GM18868 (cell line): Measurements from ENCODE around the gene PARL.

ENCODE experiments used
- ATAC-seq: cut with Tn5 transposase; IDR thresholded peaks from one replicate; pipeline ENCODE4 v1.9.1; 2021; ENCODE audit warnings: mild to moderate bottlenecking, moderate library complexity; ENCODE audit not compliant: unreplicated experiment

Gene PARL

DNA sequence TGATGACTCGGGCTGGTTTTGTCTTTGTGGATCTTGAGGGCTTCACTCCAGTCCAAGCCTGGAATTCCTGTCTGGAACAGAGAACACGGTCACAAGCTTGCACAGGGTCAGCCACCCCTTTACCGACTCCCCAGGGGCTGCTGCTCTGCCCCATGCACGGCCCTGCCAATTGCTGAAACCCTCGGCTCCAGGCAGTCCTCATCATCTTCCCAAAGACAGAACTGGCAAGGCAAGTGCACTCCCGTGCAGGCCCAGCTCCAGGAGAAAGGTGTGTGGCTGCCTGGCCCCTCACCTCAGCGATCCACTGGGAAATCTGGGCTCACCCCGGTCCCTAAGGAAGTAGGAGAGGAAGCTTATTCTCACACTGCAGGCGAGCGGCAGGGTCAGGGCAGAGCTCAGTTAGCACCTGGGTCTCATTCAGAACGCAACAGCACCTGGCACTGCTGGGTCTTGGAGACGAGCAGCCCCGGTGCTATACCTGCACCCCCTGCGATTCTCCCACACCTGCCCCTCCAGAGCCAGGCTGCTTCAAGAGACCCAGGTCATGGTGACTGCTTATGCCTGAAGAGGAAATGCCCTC is 66.5 kb downstream of the PARL start:
- ATAC-seq, result no peak

DNA sequence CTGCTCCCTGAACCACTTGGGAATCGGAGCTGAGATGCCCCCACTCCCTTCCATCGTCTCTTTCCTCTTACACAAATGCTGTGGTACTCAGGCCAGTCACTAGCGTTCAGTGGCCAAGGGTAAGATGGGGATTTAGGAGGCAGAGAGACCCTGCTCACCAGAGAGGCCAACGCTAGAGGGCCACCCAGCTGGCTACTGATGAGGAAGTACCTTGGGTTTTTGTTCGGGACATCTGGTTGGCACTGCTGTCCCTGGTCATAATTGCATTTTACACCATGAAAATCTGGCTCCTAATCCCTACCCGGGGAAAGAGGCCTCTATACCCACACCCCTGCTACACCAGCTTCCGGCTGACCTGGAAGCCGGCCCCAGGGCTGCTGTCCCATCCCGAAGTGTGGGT is 67.0 kb downstream of the PARL start:
- ATAC-seq, result no peak

GRCh38 chr3:183816681-183817510 is 67.8 kb downstream of the PARL start:
- ATAC-seq, result no peak

DNA sequence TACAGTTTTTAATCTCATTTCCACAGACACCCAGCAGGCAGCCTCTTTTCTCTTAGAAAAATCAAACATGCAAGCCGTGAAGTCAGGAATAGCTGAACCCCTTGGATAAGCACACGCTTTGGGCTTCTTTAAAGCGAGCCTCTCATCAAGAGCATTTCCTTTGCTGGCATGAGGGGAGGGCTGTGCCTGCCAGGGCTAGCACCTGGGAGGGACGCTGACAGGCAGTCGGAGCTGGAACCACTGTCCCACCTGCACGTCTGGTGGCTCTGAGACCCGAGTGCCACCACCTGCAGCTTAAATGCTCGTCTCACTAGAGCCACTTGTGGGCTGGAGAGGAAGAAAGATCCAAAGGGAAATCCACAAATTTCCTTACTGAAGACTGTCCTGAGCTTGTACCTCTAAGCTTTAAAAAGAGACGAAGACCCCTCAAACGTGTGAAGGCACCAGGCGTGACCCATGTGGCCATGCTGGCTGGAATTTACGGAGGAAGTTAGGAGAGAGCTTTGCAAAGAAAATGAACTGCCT is 68.7 kb downstream of the PARL start:
- ATAC-seq, result no peak

DNA sequence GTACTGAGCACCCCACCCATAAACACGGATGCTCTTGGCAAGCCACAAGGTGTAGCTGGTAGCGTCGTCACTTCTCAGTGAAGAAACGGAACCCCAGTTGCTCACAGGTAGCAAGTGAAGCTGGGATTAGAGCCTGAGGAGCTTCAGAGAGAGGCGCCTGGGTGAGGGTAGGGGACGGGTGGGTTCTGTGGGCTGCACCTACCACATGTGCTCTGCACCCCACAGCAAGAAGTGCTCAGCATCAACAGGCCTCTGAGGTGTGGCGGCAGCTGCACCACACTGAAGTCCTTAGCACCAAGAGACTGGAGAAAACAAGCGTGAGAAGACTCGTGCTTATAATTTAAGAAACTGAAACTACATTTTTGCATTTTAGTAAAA is 69.1 kb downstream of the PARL start:
- ATAC-seq, result no peak

DNA sequence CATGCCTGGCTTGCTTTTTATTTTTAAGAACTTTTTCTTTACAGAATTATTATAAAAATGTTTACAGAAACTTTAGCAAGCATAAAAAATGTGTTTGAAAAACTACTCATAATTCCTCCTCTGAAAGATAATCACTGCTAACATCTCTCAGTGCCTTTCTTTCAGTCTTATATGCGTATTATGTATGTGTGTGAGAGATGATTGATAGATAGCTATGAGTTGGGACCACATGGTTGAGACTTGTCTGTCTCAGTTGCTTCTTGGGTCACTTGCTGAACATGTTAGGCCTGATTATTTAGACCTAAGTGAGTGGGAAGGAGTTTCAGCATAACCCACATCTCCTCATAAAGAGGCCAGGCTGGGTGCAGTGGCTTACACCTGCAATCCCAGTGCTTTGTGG is 70.4 kb downstream of the PARL start:
- no peak for ATAC-seq

DNA sequence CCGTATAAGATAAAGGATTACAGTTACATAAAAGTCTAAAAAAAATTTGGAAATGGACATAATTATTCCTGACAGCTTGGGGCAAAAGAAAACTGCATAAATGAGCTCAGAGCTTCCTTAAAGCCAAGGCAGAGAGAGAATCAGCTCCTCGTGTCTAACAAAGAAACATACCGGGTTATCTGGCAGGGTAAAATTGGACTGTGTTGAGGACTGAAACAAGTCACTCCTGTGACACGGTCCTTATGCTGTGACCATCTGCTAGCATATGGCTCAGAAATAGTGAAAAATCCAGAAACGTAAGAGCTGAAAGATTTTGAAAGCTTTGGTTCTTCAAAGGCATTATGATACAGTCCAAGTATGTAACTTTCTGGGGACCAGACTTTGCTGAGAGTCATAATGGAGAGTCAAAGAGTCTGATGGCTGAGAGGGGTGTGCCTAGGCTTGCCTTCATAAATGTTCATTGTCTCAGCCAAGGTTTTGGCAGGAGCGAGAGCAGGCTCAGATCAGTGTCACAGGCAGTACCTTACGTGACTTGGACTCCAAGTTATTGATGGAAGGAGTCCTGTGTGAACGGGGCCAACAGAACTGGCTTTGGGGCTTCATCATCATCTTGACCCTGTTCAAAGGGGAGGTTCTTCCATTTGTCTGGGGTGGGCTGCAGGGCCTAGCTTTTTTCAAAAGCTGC is 71.8 kb downstream of the PARL start:
- no peak for ATAC-seq

DNA sequence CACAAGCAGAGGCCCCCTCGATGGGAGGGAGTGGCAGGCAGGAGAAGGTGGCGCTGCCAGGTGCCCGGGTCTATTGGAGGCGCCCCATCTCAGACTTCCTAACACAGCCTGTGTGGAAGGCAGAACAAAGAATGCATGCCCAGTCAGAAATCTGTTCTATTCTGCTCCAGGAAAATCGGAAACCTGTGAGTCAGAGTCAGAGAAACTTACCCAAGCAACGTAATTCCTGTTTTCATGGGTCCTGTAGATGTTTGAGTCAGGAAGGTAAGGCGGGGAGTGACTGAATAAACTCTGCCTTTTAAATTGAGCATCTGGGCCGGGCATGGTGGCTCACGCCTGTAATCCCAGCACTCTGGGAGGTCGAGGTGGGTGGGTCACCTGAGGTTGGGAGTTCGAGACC is 73.0 kb downstream of the PARL start:
- no peak for ATAC-seq

GRCh38 chr3:183810643-183811594 is 73.8 kb downstream of the PARL start:
- no peak for ATAC-seq

GRCh38 chr3:183809270-183809669 is 75.4 kb downstream of the PARL start:
- no peak for ATAC-seq

DNA sequence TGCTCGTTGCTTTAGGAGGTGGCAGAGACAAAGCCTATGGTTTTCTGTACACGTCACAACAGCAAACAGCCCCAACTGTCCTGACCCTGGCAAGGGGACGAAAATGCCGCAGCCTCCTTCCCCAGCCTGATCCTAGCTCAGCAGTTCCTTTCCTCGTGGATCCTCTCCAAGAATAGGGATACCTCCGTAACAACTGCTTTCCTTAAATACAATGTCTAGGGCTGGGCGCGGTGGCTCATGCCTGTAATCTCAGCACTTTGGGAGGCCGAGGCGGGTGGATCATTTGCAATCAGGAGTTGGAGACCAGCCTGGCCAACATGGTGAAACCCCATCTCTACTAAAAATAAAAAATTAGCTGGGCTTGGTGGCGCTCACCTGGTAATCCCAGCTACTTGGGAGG is 76.3 kb downstream of the PARL start:
- ATAC-seq, result no peak

DNA sequence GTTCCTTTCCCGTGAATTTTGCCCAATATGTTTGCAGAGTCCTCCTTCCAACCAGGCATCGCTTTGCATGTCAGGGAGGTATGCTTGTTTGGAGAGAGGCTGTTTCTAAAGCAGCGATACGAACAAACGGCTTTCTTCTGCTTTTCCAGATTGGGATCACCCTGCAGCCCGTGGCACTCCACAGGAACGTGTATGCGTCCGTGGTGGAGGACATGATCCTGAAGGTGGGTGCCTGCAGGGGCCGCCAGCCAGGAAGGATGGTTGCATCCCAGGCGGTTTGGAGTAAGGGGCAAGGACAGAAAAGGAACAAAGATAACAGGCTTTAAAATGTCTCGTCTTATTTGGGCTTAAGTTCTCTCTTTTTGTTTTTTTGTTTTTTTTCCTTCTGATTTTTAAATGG is 76.8 kb downstream of the PARL start:
- ATAC-seq, result no peak

GRCh38 chr3:183807209-183807728 is 77.4 kb downstream of the PARL start:
- no peak for ATAC-seq

DNA sequence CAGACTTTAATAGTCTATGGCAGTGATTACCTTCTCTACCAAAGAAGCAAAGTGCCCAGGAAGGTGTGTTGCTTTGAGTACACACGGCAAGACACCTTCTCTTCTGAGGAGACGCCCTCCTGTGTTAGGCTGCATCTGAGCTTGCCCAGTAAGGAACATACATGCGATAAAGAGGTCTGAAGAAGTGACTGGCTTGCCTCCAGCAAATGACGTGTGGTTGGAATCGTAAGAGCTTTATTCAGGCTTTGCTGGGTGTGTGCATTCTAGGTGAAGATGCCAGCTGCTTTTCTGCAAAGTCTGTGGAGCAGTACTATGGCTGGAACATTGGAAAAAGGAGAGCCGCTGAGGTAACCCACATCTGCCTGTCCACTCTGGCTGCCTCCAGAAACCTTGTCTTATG is 81.7 kb downstream of the PARL start:
- no peak for ATAC-seq

DNA sequence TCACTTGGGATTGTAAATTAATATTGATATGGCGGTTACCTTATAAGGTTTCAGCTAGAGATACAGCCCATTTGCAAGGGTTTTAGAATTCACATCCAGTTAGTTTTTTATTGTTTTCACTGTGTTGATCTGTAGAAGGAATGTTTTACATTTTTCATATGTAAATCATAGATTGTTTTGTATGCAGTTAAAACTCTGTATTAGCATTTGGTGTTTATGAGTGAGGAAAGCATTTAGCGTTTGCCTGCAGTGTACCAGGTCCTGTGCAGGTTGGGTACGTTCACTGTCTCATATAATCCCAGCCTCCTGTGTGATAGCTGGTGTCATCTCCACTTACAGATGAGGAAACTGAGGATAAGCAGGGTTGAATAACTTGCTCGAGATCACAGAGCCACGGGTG is 83.1 kb downstream of the PARL start:
- ATAC-seq, result no peak

- no peak for ATAC-seq
These were observed 84.3 kb downstream of the PARL start for GRCh38 chr3:183800243-183800863.

GRCh38 chr3:183799461-183799860 is 85.2 kb downstream of the PARL start:
- no peak for ATAC-seq

- no peak for ATAC-seq
These were observed 86.7 kb downstream of the PARL start for GRCh38 chr3:183797996-183798395.

DNA sequence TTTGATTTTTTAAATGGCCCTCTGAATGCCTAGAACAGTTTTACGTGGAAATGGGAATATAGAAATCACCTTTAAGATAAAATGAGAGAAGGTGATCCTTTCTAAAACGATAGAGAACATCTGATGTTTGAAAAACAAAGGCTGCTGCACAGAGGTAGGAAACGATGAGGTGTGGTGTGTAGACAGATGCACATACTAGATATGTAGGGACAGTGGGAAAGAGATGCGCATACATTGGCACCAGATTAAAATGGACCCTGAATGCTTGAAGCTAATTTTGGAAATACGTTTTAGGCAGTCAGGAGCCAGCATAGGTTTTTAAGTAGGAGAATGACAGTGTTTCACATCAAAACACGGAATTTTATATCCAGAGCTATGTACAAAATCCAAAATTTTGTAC is 88.3 kb downstream of the PARL start:
- no peak for ATAC-seq

GRCh38 chr3:183794452-183794851 is 90.2 kb downstream of the PARL start:
- ATAC-seq, result no peak
